ENCODE measurements around the gene DTX4. TPM values are rescaled to one million over a fixed set of nuclear protein-coding genes. Genes with fewer than 3 reads are reported as not detected.

The DTX4 gene
- total RNA-seq, 4 donors from 2014 or later = 0.15 to 0.91 (median 0.47) TPM

DNA sequence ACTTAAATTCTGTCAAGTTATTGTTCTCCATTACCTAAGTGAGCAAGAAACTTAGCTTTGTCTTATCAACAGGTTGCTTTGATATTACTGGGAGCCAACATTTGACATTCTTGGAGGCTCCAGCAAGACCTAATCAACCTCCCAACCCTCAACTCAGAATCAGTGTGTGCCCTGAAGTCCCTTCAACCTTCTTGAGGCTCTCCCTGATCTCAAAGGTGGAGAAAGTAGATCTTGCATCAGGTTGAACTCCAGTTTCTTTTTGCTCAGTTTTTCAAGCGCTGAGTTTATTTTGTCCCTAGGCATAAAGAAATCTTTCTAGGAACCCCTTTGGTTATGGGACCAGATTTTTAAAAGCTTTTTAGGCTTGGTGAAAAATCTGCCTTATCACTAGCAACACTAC, 27.8 kb upstream of the DTX4 start:
- in situ Hi-C loops (cut with MboI; ENCODE audit: low sequenced_read_pairs in 4 of 4) = loop anchor here (25.0 kb wide), 3 partner anchors 482 to 582 kb away; no protein-coding TSS in a partner anchor
- ATAC-seq (no peak), DNase-seq (no peak)
- Histone ChIP-seq H3K36me3 (no peaks in the 10 kb centered on the region), H3K4me3 (peak overlapping the region; percentile 68 to 90 (median 80)), H3K27me3 (no peaks in the 10 kb centered on the region), H3K9me3 (no peaks in the 10 kb centered on the region), H3K4me1 (peaks cover 7 to 12% of the 10 kb centered on the region in 2 donors), H3K27ac (peak overlapping the region; percentile 70 to 82 (median 80))
- intact Hi-C loops (cut with DNase I; ENCODE audit: low total_unique reads) = loop anchor here (5.0 to 10.0 kb wide), 2 partner anchors 401 to 567 kb away; partner anchors contain the start of genes LPXN and ZFP91
- no peak for TF ChIP-seq POLR2A (IDR thresholded peaks at IDR 0.05)
- TF ChIP-seq, protein P1, sequence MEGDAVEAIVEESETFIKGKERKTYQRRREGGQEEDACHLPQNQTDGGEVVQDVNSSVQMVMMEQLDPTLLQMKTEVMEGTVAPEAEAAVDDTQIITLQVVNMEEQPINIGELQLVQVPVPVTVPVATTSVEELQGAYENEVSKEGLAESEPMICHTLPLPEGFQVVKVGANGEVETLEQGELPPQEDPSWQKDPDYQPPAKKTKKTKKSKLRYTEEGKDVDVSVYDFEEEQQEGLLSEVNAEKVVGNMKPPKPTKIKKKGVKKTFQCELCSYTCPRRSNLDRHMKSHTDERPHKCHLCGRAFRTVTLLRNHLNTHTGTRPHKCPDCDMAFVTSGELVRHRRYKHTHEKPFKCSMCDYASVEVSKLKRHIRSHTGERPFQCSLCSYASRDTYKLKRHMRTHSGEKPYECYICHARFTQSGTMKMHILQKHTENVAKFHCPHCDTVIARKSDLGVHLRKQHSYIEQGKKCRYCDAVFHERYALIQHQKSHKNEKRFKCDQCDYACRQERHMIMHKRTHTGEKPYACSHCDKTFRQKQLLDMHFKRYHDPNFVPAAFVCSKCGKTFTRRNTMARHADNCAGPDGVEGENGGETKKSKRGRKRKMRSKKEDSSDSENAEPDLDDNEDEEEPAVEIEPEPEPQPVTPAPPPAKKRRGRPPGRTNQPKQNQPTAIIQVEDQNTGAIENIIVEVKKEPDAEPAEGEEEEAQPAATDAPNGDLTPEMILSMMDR (IDR thresholded peaks at IDR 0.05 in 4 of 5, conservative IDR thresholded peaks at IDR 0.05 in 1 of 5) = no peak

DNA sequence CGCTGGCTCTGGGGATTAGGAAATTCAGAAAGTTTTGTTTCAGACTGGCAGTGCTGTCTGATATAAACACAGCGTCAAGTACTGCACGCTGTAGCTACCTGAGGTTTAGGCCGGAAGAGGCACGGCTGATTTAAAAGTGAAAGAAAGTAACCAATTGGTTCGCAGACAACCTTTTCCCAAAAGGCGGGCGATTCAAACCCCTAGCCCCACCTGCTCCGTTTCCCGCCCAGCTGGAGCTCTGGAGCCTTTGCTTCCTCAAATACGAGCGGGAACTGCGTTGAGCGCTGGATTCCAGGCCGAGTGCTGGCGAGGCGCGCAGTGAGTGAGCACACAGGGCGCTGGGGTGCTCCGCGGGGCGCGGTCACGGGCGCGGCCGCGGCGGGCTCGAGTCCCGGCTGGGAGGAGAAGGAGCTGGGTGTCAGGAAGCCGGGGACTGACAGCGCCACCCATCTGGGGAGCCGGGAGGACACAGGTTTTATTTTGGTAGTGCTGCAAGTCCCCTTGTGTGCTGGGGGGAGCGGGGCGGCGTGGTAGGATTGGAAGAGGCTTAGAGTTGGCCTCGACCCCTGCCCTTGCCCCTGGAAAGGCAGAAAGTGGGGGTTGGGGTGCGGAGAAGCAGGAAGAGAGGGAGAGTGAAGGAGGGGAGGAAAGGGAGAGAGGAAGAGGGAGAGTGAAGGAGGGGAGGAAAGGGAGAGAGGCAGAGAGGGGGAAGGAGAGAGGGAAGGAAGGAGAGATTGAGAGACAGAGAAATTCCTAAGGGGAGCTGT, 27.2 kb upstream of the DTX4 start:
- peak; percentile 47 to 69 for DNase-seq
- in situ Hi-C loops (cut with MboI; ENCODE audit: low sequenced_read_pairs in 4 of 4) = loop anchor here (25.0 kb wide), 3 partner anchors 482 to 582 kb away; no protein-coding TSS in a partner anchor
- Histone ChIP-seq H3K9me3 (no peaks in the 10 kb centered on the region), H3K4me1 (peaks cover 7 to 12% of the 10 kb centered on the region in 2 donors), H3K4me3 (peak overlapping the region; percentile 68 to 90 (median 80)), H3K27me3 (no peaks in the 10 kb centered on the region), H3K27ac (peak overlapping the region; percentile 70 to 82 (median 80)), H3K36me3 (no peaks in the 10 kb centered on the region)
- ATAC-seq = peak; percentile 82 to 90
- TF ChIP-seq POLR2A (IDR thresholded peaks at IDR 0.05) = peak in 1 of 2 donors; percentile 7
- TF ChIP-seq, protein P1 (IDR thresholded peaks at IDR 0.05 in 4 of 5, conservative IDR thresholded peaks at IDR 0.05 in 1 of 5) = no peak
- intact Hi-C loops (cut with DNase I; ENCODE audit: low total_unique reads) = loop anchor here (5.0 to 10.0 kb wide), 2 partner anchors 400 to 567 kb away; partner anchors contain the start of genes LPXN and ZFP91

DNA sequence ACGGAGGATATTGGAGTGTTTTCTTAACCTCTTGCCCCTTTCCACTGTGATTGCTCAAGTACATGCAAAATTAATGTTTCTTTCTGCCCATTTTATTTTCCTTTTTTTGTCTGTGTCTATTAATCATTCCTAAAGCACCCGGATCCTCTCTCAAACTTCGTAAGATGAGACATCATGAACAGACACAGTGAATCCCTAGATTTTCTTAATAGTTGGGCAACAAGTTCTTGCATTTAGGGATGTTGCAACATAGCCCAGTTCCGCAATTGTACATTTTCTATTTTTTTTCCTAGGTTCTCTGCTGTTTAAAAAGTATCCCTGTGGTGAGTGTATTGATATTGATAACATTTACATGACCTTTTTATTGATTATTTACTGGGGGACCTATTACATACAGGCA, 26.4 kb upstream of the DTX4 start:
- Histone ChIP-seq H3K4me1 (peaks cover 7 to 12% of the 10 kb centered on the region in 2 donors), H3K27ac (no peak overlapping the region), H3K4me3 (peak overlapping the region in 1 of 4 donors; percentile 86), H3K9me3 (no peaks in the 10 kb centered on the region), H3K27me3 (no peaks in the 10 kb centered on the region), H3K36me3 (no peaks in the 10 kb centered on the region)
- no peak for TF ChIP-seq POLR2A (IDR thresholded peaks at IDR 0.05)
- TF ChIP-seq, protein P1 (IDR thresholded peaks at IDR 0.05 in 4 of 5, conservative IDR thresholded peaks at IDR 0.05 in 1 of 5) = no peak
- intact Hi-C loops (cut with DNase I; ENCODE audit: low total_unique reads) = loop anchor here (10.0 kb wide), 1 partner anchor 399 kb away; no protein-coding TSS in a partner anchor
- DNase-seq = no peak
- in situ Hi-C loops (cut with MboI; ENCODE audit: low sequenced_read_pairs in 4 of 4) = loop anchor here (25.0 kb wide), 3 partner anchors 483 to 583 kb away; no protein-coding TSS in a partner anchor
- ATAC-seq = no peak

DNA sequence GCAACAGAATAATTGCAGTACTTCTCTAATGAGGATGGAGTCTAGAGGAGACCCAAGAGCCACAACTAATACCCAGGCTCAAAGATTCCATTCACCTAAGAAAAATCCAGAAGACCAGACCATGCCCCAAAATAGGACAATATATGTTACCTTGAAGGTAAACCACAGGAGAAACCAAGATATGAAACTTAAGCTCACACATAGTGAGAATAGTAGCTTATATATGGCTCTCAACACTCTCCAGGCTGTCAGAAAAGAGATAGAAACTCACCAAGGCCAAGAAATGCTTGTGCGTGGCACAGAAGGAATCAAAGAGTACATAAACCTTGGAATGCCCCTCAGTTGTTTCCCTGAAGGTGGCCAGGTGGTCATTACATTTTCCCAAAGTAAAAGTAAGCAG, 20.2 kb upstream of the DTX4 start:
- in situ Hi-C loops (cut with MboI; ENCODE audit: low sequenced_read_pairs in 4 of 4) (loop anchor here in 3 of 4 donors (10.0 to 25.0 kb wide), 3 partner anchors 47 to 489 kb away; partner anchors contain the start of gene FAM111B (in 1 of the 3)), intact Hi-C loops (cut with DNase I; ENCODE audit: low total_unique reads) (loop anchor here (10.0 kb wide), 1 partner anchor 497 kb away; no protein-coding TSS in a partner anchor)
- Histone ChIP-seq H3K27me3 (no peaks in the 10 kb centered on the region), H3K36me3 (no peaks in the 10 kb centered on the region), H3K9me3 (no peaks in the 10 kb centered on the region), H3K27ac (no peak overlapping the region), H3K4me1 (no peaks in the 10 kb centered on the region), H3K4me3 (no peak overlapping the region)
- no peak for TF ChIP-seq POLR2A (IDR thresholded peaks at IDR 0.05)
- TF ChIP-seq, protein P1 (IDR thresholded peaks at IDR 0.05 in 4 of 5, conservative IDR thresholded peaks at IDR 0.05 in 1 of 5) = no peak
- ATAC-seq (no peak), DNase-seq (no peak)
